Suprapubic skin (tissue), 4 donors: Measurements from ENCODE around the gene IGF2BP2. TPM values are rescaled to one million over a fixed set of nuclear protein-coding genes. Genes with fewer than 3 reads are reported as not detected.

ENCODE experiments used
- DNase-seq, 2 donors: peaks; one replicate each; pipeline ENCODE4 v3.0.0-alpha.2; 2019; ENCODE audit warnings: low spot score in 2 of 2
- H3K27ac ChIP-seq: fragments of 200-600 bp; sonication (generic); one replicate; pipeline ENCODE4 v1.5.1; 2019
- H3K27me3 ChIP-seq: fragments of 200-600 bp; sonication (generic); one replicate; pipeline ENCODE4 v1.5.1; 2019
- H3K36me3 ChIP-seq: fragments of 200-600 bp; sonication (generic); one replicate; pipeline ENCODE4 v1.5.1; 2019
- H3K4me1 ChIP-seq: fragments of 200-600 bp; sonication (generic); one replicate; pipeline ENCODE4 v1.5.1; 2019
- H3K4me3 ChIP-seq: fragments of 200-600 bp; sonication (generic); one replicate; pipeline ENCODE4 v1.5.1; 2019; ENCODE audit warnings: mild to moderate bottlenecking
- H3K9me3 ChIP-seq: fragments of 200-600 bp; sonication (generic); one replicate; pipeline ENCODE4 v1.5.1; 2019
- EP300 ChIP-seq: sonication (generic); formaldehyde crosslinking; IDR thresholded peaks from one replicate; pipeline ENCODE4 v1.6.1; 2017; ENCODE audit warnings: antibody characterized with exemption
- POLR2A ChIP-seq, 2 donors: fragments of 450-650 bp; IDR thresholded peaks; one replicate each; pipeline ENCODE4 v1.6.1; 2017; ENCODE audit warnings: antibody characterized with exemption in 2 of 2, mild to moderate bottlenecking in 2 of 2, moderate library complexity in 2 of 2
- POLR2AphosphoS5 ChIP-seq, 3 donors: sonication (generic); formaldehyde crosslinking; IDR thresholded peaks; one replicate each; pipeline ENCODE4 v1.6.1; 2017; ENCODE audit warnings: antibody characterized with exemption in 3 of 3
- WGBS: methylation state at CpG from one replicate; pipeline ENCODE4 v1.1.5; 2018; 5-methylcytosine and 5-hydroxymethylcytosine counted together
- total RNA-seq, 4 donors: library from RNA; depleted of rRNA; stranded (reverse); fragments of >200 nt; gene quantifications; one replicate each; pipeline ENCODE4 v1.1.0, GENCODE V29; 2016
- TF ChIP-seq, protein P1 (sequence below), 2 donors: fragments of 200-600 bp in 1 of 2; fragments of 450-650 bp in 1 of 2; sonication (generic) in 1 of 2; IDR thresholded peaks; one replicate each; pipeline ENCODE4 v1.5.1; 2016 to 2019; ENCODE audit warnings: antibody characterized with exemption in 2 of 2, mild to moderate bottlenecking in 1 of 2, moderate library complexity in 1 of 2

The IGF2BP2 gene
- total RNA-seq, 4 donors from 2014 or later: 7.6 to 29.9 (median 8.4) TPM

DNA sequence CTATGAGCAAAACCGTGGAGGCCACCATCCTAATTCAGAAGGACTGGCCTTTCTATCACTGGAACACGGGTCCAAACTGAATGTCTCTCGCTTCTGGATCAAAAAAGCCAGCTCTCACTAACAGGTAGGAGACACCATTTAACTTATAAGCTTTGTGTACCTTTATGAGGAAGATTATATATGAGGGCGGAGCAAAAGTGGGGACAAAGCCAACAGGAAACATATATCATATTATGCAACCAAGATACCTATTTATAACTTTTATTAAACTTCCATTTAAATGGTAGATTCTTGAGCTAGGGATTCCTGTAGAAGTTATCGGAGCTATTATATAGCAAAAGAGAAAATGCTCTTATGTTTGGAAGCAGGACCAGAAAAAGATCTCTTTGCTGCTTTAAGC is 78.4 kb downstream of the IGF2BP2 start:
- Histone ChIP-seq H3K36me3 (no peaks in the 10 kb centered on the region), H3K4me1 (peaks cover 21% of the 10 kb centered on the region), H3K9me3 (no peaks in the 10 kb centered on the region), H3K4me3 (no peak overlapping the region), H3K27ac (no peak overlapping the region), H3K27me3 (no peaks in the 10 kb centered on the region)
- TF ChIP-seq POLR2AphosphoS5 (IDR thresholded peaks at IDR 0.05): no peak
- no peak for TF ChIP-seq POLR2A (IDR thresholded peaks at IDR 0.05)
- TF ChIP-seq EP300: no peak
- TF ChIP-seq, protein P1, sequence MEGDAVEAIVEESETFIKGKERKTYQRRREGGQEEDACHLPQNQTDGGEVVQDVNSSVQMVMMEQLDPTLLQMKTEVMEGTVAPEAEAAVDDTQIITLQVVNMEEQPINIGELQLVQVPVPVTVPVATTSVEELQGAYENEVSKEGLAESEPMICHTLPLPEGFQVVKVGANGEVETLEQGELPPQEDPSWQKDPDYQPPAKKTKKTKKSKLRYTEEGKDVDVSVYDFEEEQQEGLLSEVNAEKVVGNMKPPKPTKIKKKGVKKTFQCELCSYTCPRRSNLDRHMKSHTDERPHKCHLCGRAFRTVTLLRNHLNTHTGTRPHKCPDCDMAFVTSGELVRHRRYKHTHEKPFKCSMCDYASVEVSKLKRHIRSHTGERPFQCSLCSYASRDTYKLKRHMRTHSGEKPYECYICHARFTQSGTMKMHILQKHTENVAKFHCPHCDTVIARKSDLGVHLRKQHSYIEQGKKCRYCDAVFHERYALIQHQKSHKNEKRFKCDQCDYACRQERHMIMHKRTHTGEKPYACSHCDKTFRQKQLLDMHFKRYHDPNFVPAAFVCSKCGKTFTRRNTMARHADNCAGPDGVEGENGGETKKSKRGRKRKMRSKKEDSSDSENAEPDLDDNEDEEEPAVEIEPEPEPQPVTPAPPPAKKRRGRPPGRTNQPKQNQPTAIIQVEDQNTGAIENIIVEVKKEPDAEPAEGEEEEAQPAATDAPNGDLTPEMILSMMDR (IDR thresholded peaks at IDR 0.05): no peak
- WGBS: 43% methylated on average over 5 of the region's 5 CpGs
- no peak for DNase-seq

DNA sequence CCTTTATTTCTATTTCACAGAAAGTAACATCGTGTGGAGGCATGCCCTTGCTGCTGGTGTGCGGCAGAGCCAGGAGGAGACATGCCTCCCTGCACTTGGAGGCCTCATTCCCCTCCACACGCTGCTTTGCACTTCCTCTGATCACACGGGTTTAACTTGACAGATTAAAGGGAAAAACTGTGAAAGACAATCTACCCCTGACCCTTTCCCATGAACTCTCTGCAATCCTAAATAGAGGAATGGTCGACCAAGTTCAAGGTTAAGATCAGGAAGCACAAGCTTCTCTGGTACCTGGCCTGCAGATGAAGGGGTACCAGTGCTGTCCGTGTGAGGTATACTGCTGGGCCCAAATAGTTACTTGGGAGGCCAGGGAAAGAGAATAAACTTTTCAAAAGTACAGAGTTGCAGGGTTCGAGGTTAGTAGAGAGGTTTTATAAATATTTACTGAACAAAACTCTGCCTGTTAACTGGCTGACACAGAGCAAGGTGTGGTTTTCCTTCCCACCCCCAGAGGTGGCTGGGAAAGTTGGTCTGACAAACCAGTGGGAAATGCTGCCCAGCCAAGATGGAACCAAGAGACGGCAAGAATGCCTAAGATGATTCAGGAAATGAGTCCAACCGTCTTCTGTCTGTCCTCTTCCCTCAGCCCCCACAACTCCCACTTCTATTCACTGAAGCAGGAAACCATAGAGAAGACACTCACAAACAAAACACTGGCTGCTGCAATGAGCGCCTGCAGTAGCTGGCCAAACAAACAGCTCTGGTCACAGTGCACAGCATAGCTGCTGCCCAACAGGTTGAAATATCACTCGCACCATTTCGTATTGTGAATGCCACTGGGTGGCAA is 79.6 kb downstream of the IGF2BP2 start:
- 35% methylated on average over 12 of the region's 12 CpGs for WGBS
- DNase-seq: no peak
- H3K27ac ChIP-seq: no peak overlapping the region
- TF ChIP-seq POLR2AphosphoS5 (IDR thresholded peaks at IDR 0.05) (no peak), EP300 (no peak), POLR2A (IDR thresholded peaks at IDR 0.05) (no peak)
- TF ChIP-seq, protein P1 (IDR thresholded peaks at IDR 0.05): no peak
- H3K27me3 ChIP-seq: no peaks in the 10 kb centered on the region
- H3K4me1 ChIP-seq: peaks cover 21% of the 10 kb centered on the region
- H3K9me3 ChIP-seq: no peaks in the 10 kb centered on the region
- H3K36me3 ChIP-seq: no peaks in the 10 kb centered on the region
- H3K4me3 ChIP-seq: no peak overlapping the region

DNA sequence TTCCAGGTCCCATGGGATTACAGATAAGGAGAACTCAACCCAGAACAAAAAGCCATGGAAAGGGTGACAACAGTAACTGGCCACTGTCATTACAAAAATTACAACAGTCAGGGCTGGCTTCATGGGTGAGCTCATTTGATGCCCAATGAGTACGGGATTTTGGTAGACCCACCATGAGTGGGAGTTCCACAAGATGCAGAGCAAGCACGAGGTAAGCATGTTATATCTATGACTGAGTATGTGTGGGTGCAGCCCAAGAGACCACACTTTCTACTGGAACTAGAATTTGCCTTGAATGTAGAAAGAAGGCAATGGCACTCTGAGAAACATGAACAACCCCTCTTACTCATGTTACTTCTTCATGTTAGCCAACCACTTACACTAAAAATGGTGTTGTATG is 83.3 kb downstream of the IGF2BP2 start:
- no peak for DNase-seq
- Histone ChIP-seq H3K27me3 (no peaks in the 10 kb centered on the region), H3K27ac (no peak overlapping the region), H3K4me1 (peaks cover 19% of the 10 kb centered on the region), H3K9me3 (no peaks in the 10 kb centered on the region), H3K4me3 (no peak overlapping the region), H3K36me3 (no peaks in the 10 kb centered on the region)
- WGBS: 87% methylated on average over 2 of the region's 2 CpGs
- no peak for TF ChIP-seq EP300
- TF ChIP-seq, protein P1 (IDR thresholded peaks at IDR 0.05): no peak
- TF ChIP-seq POLR2A (IDR thresholded peaks at IDR 0.05): no peak
- no peak for TF ChIP-seq POLR2AphosphoS5 (IDR thresholded peaks at IDR 0.05)

DNA sequence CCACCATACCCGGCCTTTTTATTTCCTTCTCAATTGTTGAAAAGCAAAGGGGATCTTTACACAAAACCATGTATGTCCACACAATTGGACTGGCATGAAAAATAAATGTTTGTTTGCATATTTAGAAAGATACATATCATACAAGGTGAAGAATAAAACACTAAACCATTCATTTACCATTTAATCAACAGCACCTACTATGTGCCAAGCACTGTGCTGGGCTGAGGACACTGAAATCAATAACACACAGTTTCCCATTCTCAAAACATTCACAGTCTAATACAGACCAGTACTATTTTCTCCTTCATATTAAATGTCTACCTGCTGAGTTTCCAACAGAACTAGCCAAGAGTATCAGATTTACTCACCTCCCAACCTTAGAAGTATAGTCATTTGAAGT is 84.7 kb downstream of the IGF2BP2 start:
- DNase-seq: no peak
- H3K27me3 ChIP-seq: no peaks in the 10 kb centered on the region
- no peak overlapping the region for H3K27ac ChIP-seq
- peaks cover 6% of the 10 kb centered on the region for H3K4me1 ChIP-seq
- no peak for TF ChIP-seq EP300
- TF ChIP-seq, protein P1 (IDR thresholded peaks at IDR 0.05): no peak
- H3K4me3 ChIP-seq: no peak overlapping the region
- 100% methylated on average over 1 of the region's 1 CpG for WGBS
- no peaks in the 10 kb centered on the region for H3K9me3 ChIP-seq
- H3K36me3 ChIP-seq: no peaks in the 10 kb centered on the region

DNA sequence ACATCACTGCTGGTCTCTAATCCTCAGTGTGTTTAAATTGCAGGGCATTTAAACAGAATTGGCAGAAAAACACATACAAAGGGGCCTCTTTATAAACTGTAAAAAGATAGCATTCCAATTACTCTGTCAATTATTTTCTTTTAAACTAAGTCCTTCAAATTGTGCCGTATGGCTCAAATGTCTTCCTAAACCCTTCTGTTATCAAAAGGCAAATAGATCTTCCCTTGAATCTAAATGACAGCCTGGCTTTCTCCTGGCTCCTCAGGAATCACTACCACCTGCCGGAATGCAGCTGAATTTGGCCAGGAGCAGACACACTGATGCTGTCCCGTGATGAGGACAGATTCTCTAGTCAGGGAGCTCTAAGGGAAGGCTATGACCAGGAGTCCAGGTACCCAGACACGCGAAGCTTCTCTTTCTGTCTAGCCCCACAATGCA is 85.6 kb downstream of the IGF2BP2 start:
- H3K4me1 ChIP-seq: no peaks in the 10 kb centered on the region
- no peak for DNase-seq
- no peaks in the 10 kb centered on the region for H3K36me3 ChIP-seq
- TF ChIP-seq POLR2AphosphoS5 (IDR thresholded peaks at IDR 0.05): no peak
- no peak for TF ChIP-seq EP300
- TF ChIP-seq POLR2A (IDR thresholded peaks at IDR 0.05): no peak
- TF ChIP-seq, protein P1 (IDR thresholded peaks at IDR 0.05): no peak
- H3K27ac ChIP-seq: no peak overlapping the region
- WGBS: 90% methylated on average over 5 of the region's 5 CpGs
- no peaks in the 10 kb centered on the region for H3K9me3 ChIP-seq
- no peak overlapping the region for H3K4me3 ChIP-seq
- H3K27me3 ChIP-seq: no peaks in the 10 kb centered on the region
